Measurements from ENCODE around the gene PLPPR1.

Gene PLPPR1

GRCh38 chr9:101197026-101197425, 168.5 kb downstream of the PLPPR1 start:
- Histone ChIP-seq H4K20me1 (ENCODE audit: low read depth, low read length) (no peaks in the 10 kb centered on the region), H3K36me3 (ENCODE audit: low read length) (no peaks in the 10 kb centered on the region), H3K9me2 (replicated peaks; ENCODE audit: insufficient read depth, low read length) (no peaks in the 10 kb centered on the region), H3K9me3 (ENCODE audit: insufficient read depth, low read length) (no peaks in the 10 kb centered on the region), H2AFZ (ENCODE audit: low read depth, low read length, severe bottlenecking) (no peak overlapping the region), H3K27me3 (ENCODE audit: low read length) (no peaks in the 10 kb centered on the region), H3K4me2 (ENCODE audit: low read depth, low read length, poor library complexity, severe bottlenecking) (no peak overlapping the region), H3K9ac (ENCODE audit: low read length) (no peak overlapping the region), H3F3A (ENCODE audit: insufficient read depth) (no peaks in the 10 kb centered on the region), H3K27ac (ENCODE audit: low read depth, low read length) (no peak overlapping the region), H3K4me3 (ENCODE audit: insufficient read depth, low read length, poor library complexity, severe bottlenecking) (no peak overlapping the region), H3K79me2 (ENCODE audit: insufficient read depth, low read length) (no peaks in the 10 kb centered on the region)
- TF ChIP-seq CTCF (IDR thresholded peaks at IDR 0.05; ENCODE audit: insufficient read depth, low read length, poor library complexity, severe bottlenecking) (no peak), EZH2phosphoT487 (conservative IDR thresholded peaks at IDR 0.05; ENCODE audit: low read length) (no peak)

GRCh38 chr9:101200852-101201251, 172.3 kb downstream of the PLPPR1 start:
- H3K4me2 ChIP-seq (ENCODE audit: low read depth, low read length, poor library complexity, severe bottlenecking): no peak overlapping the region
- H3K27ac ChIP-seq (ENCODE audit: low read depth, low read length): no peak overlapping the region
- no peak overlapping the region for H3K4me3 ChIP-seq (ENCODE audit: insufficient read depth, low read length, poor library complexity, severe bottlenecking)
- TF ChIP-seq CTCF (IDR thresholded peaks at IDR 0.05; ENCODE audit: insufficient read depth, low read length, poor library complexity, severe bottlenecking) (no peak), EZH2phosphoT487 (conservative IDR thresholded peaks at IDR 0.05; ENCODE audit: low read length) (no peak)
- H3K9me3 ChIP-seq (ENCODE audit: insufficient read depth, low read length): no peaks in the 10 kb centered on the region
- H3K36me3 ChIP-seq (ENCODE audit: low read length): no peaks in the 10 kb centered on the region
- H3K27me3 ChIP-seq (ENCODE audit: low read length): no peaks in the 10 kb centered on the region
- no peaks in the 10 kb centered on the region for H3K79me2 ChIP-seq (ENCODE audit: insufficient read depth, low read length)
- no peaks in the 10 kb centered on the region for H4K20me1 ChIP-seq (ENCODE audit: low read depth, low read length)
- no peak overlapping the region for H2AFZ ChIP-seq (ENCODE audit: low read depth, low read length, severe bottlenecking)
- H3K9ac ChIP-seq (ENCODE audit: low read length): no peak overlapping the region
- no peaks in the 10 kb centered on the region for H3K9me2 ChIP-seq (replicated peaks; ENCODE audit: insufficient read depth, low read length)
- H3F3A ChIP-seq (ENCODE audit: insufficient read depth): no peaks in the 10 kb centered on the region

GRCh38 chr9:101201630-101202029, 173.1 kb downstream of the PLPPR1 start:
- Histone ChIP-seq H3K4me2 (ENCODE audit: low read depth, low read length, poor library complexity, severe bottlenecking) (no peak overlapping the region), H3K36me3 (ENCODE audit: low read length) (no peaks in the 10 kb centered on the region), H2AFZ (ENCODE audit: low read depth, low read length, severe bottlenecking) (no peak overlapping the region), H3K4me3 (ENCODE audit: insufficient read depth, low read length, poor library complexity, severe bottlenecking) (no peak overlapping the region), H3K79me2 (ENCODE audit: insufficient read depth, low read length) (no peaks in the 10 kb centered on the region), H3K27ac (ENCODE audit: low read depth, low read length) (no peak overlapping the region), H3K9ac (ENCODE audit: low read length) (no peak overlapping the region), H3K27me3 (ENCODE audit: low read length) (no peaks in the 10 kb centered on the region), H4K20me1 (ENCODE audit: low read depth, low read length) (no peaks in the 10 kb centered on the region), H3K9me2 (replicated peaks; ENCODE audit: insufficient read depth, low read length) (no peaks in the 10 kb centered on the region), H3K9me3 (ENCODE audit: insufficient read depth, low read length) (no peaks in the 10 kb centered on the region), H3F3A (ENCODE audit: insufficient read depth) (no peaks in the 10 kb centered on the region)
- TF ChIP-seq CTCF (IDR thresholded peaks at IDR 0.05; ENCODE audit: insufficient read depth, low read length, poor library complexity, severe bottlenecking): no peak
- TF ChIP-seq EZH2phosphoT487 (conservative IDR thresholded peaks at IDR 0.05; ENCODE audit: low read length): no peak

All from SU-DHL-6 (cell line).